Fibroblast of lung (primary cell): Measurements from ENCODE around the gene ZSCAN18. TPM values are rescaled to one million over a fixed set of nuclear protein-coding genes. Genes with fewer than 3 reads are reported as not detected.

ENCODE experiments used
- DNase-seq, 2 donors: peaks; one replicate each; pipeline versions ENCODE4 v3.0.0 to v3.0.0-alpha.2; 2010; ENCODE audit warnings: low read depth in 2 of 2
- H2AFZ ChIP-seq: 2 replicates; pipeline ENCODE4 v1.5.1; 2012; ENCODE audit warnings: low read length, control low read depth, inconsistent platforms
- H3K27ac ChIP-seq: 2 replicates; pipeline ENCODE4 v1.5.1; 2011; ENCODE audit warnings: low read length, control low read depth; ENCODE audit not compliant: insufficient read depth
- H3K27me3 ChIP-seq: 2 replicates; pipeline ENCODE4 v1.5.1; 2011; ENCODE audit warnings: mild to moderate bottlenecking, low read length; ENCODE audit not compliant: control insufficient read depth, insufficient read depth
- H3K36me3 ChIP-seq: 2 replicates; pipeline ENCODE4 v1.5.1; 2011; ENCODE audit warnings: low read length; ENCODE audit not compliant: control insufficient read depth, insufficient read depth
- H3K4me1 ChIP-seq: 2 replicates; pipeline ENCODE4 v1.5.1; 2011; ENCODE audit warnings: low read length; ENCODE audit not compliant: control insufficient read depth, insufficient read depth; ENCODE audit errors: extremely low read depth
- H3K4me2 ChIP-seq: 2 replicates; pipeline ENCODE4 v1.5.1; 2011; ENCODE audit warnings: low read length, control low read depth; ENCODE audit not compliant: insufficient read depth; ENCODE audit errors: extremely low read depth
- H3K4me3 ChIP-seq, 4 experiments: fragments of 200-600 bp in 1 of 4; sonication (generic) in 1 of 4; replicated peaks in 1 of 4; 2 replicates each; pipeline ENCODE4 v1.5.1; 2011 to 2016; ENCODE audit warnings: low read length in 4 of 4, low read depth in 3 of 4, mild to moderate bottlenecking in 3 of 4, control low read depth in 2 of 4, inconsistent platforms in 1 of 4, mixed read lengths in 1 of 4; ENCODE audit not compliant: insufficient read depth in 1 of 4; ENCODE audit errors: control extremely low read depth in 1 of 4
- H3K79me2 ChIP-seq: 2 replicates; pipeline ENCODE4 v1.5.1; 2012; ENCODE audit warnings: mild to moderate bottlenecking, low read length, inconsistent platforms; ENCODE audit not compliant: control insufficient read depth, insufficient read depth
- H3K9ac ChIP-seq: 2 replicates; pipeline ENCODE4 v1.5.1; 2011; ENCODE audit warnings: mild to moderate bottlenecking, low read length, control low read depth; ENCODE audit not compliant: insufficient read depth
- H3K9me3 ChIP-seq: 2 replicates; pipeline ENCODE4 v1.5.1; 2012; ENCODE audit warnings: low read depth, low read length; ENCODE audit not compliant: control insufficient read depth, insufficient read depth
- H4K20me1 ChIP-seq: 2 replicates; pipeline ENCODE4 v1.5.1; 2011; ENCODE audit warnings: low read length; ENCODE audit not compliant: control insufficient read depth, insufficient read depth; ENCODE audit errors: extremely low read depth
- EZH2 ChIP-seq: IDR thresholded peaks from 2 replicates; pipeline ENCODE4 v1.5.1; 2012; ENCODE audit warnings: low read length, control low read depth, mild to moderate bottlenecking; ENCODE audit errors: missing control alignments
- polyA plus RNA-seq, 2 donors: library from polyadenylated mRNA; depleted of rRNA in 1 of 2; stranded (reverse) in 1 of 2; unstranded in 1 of 2; fragments of >200 nt; gene quantifications; 2 replicates each; pipeline ENCODE4 v1.2.1, GENCODE V29; 2011 to 2012; ENCODE audit warnings: missing spikeins in 1 of 2
- total RNA-seq: library from RNA; depleted of rRNA; stranded (reverse); fragments of >200 nt; gene quantifications from 2 replicates; pipeline ENCODE4 v1.2.1, GENCODE V29; 2014
- TF ChIP-seq, protein P1 (sequence below), 2 donors: IDR thresholded peaks in 1 of 2; conservative IDR thresholded peaks in 1 of 2; 1 replicate in 1 of 2; 2 replicates in 1 of 2; pipeline ENCODE4 v1.5.1; 2011 to 2012; ENCODE audit warnings: low read length in 2 of 2, control low read depth in 1 of 2, inconsistent platforms in 1 of 2, low read depth in 1 of 2, mild to moderate bottlenecking in 1 of 2

ZSCAN18 gene
- total and polyA plus RNA-seq, 2 donors (not counting 1 experiment from before 2014, with no cell fraction given): 13.6 to 71.0 TPM

- Histone ChIP-seq H3K27ac (no peak overlapping the region), H3K36me3 (no peaks in the 10 kb centered on the region), H3K9ac (no peak overlapping the region), H3K4me1 (no peaks in the 10 kb centered on the region), H2AFZ (no peak overlapping the region), H3K27me3 (no peaks in the 10 kb centered on the region), H3K9me3 (no peaks in the 10 kb centered on the region), H3K4me2 (no peak overlapping the region), H3K4me3 (no peak overlapping the region), H4K20me1 (no peaks in the 10 kb centered on the region), H3K79me2 (no peaks in the 10 kb centered on the region)
- no peak for DNase-seq
- TF ChIP-seq, protein P1, sequence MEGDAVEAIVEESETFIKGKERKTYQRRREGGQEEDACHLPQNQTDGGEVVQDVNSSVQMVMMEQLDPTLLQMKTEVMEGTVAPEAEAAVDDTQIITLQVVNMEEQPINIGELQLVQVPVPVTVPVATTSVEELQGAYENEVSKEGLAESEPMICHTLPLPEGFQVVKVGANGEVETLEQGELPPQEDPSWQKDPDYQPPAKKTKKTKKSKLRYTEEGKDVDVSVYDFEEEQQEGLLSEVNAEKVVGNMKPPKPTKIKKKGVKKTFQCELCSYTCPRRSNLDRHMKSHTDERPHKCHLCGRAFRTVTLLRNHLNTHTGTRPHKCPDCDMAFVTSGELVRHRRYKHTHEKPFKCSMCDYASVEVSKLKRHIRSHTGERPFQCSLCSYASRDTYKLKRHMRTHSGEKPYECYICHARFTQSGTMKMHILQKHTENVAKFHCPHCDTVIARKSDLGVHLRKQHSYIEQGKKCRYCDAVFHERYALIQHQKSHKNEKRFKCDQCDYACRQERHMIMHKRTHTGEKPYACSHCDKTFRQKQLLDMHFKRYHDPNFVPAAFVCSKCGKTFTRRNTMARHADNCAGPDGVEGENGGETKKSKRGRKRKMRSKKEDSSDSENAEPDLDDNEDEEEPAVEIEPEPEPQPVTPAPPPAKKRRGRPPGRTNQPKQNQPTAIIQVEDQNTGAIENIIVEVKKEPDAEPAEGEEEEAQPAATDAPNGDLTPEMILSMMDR (conservative IDR thresholded peaks at IDR 0.05 in 1 of 2, IDR thresholded peaks at IDR 0.05 in 1 of 2; ENCODE audit: low read depth in 1 of 2, low read length in 2 of 2): no peak
- TF ChIP-seq EZH2: no peak
Observed at GRCh38 chr19:58053480-58054156, 44.4 kb downstream of the ZSCAN18 start.

GRCh38 chr19:58052256-58052655 is 45.8 kb downstream of the ZSCAN18 start:
- no peak for DNase-seq
- TF ChIP-seq EZH2: no peak
- TF ChIP-seq, protein P1 (conservative IDR thresholded peaks at IDR 0.05 in 1 of 2, IDR thresholded peaks at IDR 0.05 in 1 of 2; ENCODE audit: low read depth in 1 of 2, low read length in 2 of 2): no peak
- H3K79me2 ChIP-seq: no peaks in the 10 kb centered on the region
- H3K36me3 ChIP-seq: no peaks in the 10 kb centered on the region
- H3K27ac ChIP-seq: no peak overlapping the region
- H3K9me3 ChIP-seq: no peaks in the 10 kb centered on the region
- no peak overlapping the region for H2AFZ ChIP-seq
- H3K9ac ChIP-seq: no peak overlapping the region
- no peak overlapping the region for H3K4me3 ChIP-seq
- H4K20me1 ChIP-seq: no peaks in the 10 kb centered on the region
- H3K4me1 ChIP-seq: no peaks in the 10 kb centered on the region
- no peak overlapping the region for H3K4me2 ChIP-seq
- no peaks in the 10 kb centered on the region for H3K27me3 ChIP-seq

DNA sequence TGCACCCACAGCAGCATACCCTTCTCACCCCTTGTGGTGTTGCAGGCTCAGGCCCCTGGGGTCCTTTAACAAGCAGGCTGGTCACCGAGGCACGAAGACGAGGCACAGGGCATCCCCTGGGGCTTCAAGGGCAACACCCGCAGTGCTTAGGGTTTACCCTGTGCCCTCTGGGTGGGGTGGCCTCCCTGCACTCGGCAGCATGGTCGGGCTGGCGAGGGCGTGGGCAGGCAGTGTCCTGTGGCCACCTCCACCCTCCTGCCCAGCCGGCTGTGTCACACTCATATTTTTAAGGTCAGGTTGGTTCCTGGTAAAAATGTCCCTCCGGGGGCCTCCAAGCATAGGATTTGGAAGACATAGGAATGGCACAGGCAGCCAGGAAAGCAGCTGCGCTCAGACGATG is 50.4 kb downstream of the ZSCAN18 start:
- no peak for TF ChIP-seq EZH2
- TF ChIP-seq, protein P1 (conservative IDR thresholded peaks at IDR 0.05 in 1 of 2, IDR thresholded peaks at IDR 0.05 in 1 of 2; ENCODE audit: low read depth in 1 of 2, low read length in 2 of 2): no peak

More for the DNA sequence above, 50.4 kb downstream of the ZSCAN18 start:
- Histone ChIP-seq H3K27me3 (no peaks in the 10 kb centered on the region), H3K4me3 (no peak overlapping the region), H3K9ac (no peak overlapping the region), H4K20me1 (no peaks in the 10 kb centered on the region), H3K9me3 (no peaks in the 10 kb centered on the region), H3K36me3 (no peaks in the 10 kb centered on the region), H3K4me1 (no peaks in the 10 kb centered on the region), H3K4me2 (no peak overlapping the region), H2AFZ (no peak overlapping the region), H3K27ac (no peak overlapping the region), H3K79me2 (no peaks in the 10 kb centered on the region)
- no peak for DNase-seq
